Trophoblast cell (in vitro differentiated cells and primary cell): ENCODE measurements around the gene SCAF1.
A peak's percentile ranks its signal among the peaks of the same experiment; 100 is the strongest.

Experiments
- DNase-seq, 2 donors: peaks; one replicate each; pipeline ENCODE4 v3.0.0-alpha.2; 2016
- H2AFZ ChIP-seq: 2 replicates; pipeline ENCODE4 v1.6.1; 2013; ENCODE audit warnings: low read length, moderate library complexity, mild to moderate bottlenecking; ENCODE audit not compliant: insufficient read depth, poor library complexity
- H2AK5ac ChIP-seq: 2 replicates; pipeline ENCODE4 v1.6.1; 2013; ENCODE audit warnings: mild to moderate bottlenecking, low read length
- H2BK120ac ChIP-seq: 2 replicates; pipeline ENCODE4 v1.6.1; 2013; ENCODE audit warnings: low read length, mild to moderate bottlenecking, moderate library complexity; ENCODE audit not compliant: insufficient read depth, poor library complexity
- H2BK12ac ChIP-seq: 2 replicates; pipeline ENCODE4 v1.6.1; 2013; ENCODE audit warnings: mild to moderate bottlenecking, low read length, moderate library complexity
- H2BK5ac ChIP-seq: 2 replicates; pipeline ENCODE4 v1.6.1; 2013; ENCODE audit warnings: low read length, low read depth, moderate library complexity, mild to moderate bottlenecking; ENCODE audit not compliant: poor library complexity
- H3K14ac ChIP-seq: 2 replicates; pipeline ENCODE4 v1.6.1; 2013; ENCODE audit warnings: mild to moderate bottlenecking, low read length
- H3K18ac ChIP-seq: 2 replicates; pipeline ENCODE4 v1.6.1; 2013; ENCODE audit warnings: mild to moderate bottlenecking, low read length
- H3K23ac ChIP-seq: 2 replicates; pipeline ENCODE4 v1.6.1; 2013; ENCODE audit warnings: low read length
- H3K27ac ChIP-seq: 2 replicates; pipeline ENCODE4 v1.5.1; 2013; ENCODE audit warnings: low read depth, mild to moderate bottlenecking, inconsistent platforms, low read length, moderate library complexity
- H3K27me3 ChIP-seq: 2 replicates; pipeline ENCODE4 v1.6.1; 2013; ENCODE audit warnings: inconsistent platforms, mild to moderate bottlenecking, low read length, moderate library complexity; ENCODE audit not compliant: insufficient read depth
- H3K36me3 ChIP-seq, 2 experiments: 1 replicate in 1 of 2; 2 replicates in 1 of 2; pipeline ENCODE4 v1.6.1; 2013; ENCODE audit warnings: low read length in 2 of 2, mild to moderate bottlenecking in 2 of 2, moderate library complexity in 1 of 2; ENCODE audit not compliant: insufficient read depth in 2 of 2, control insufficient read depth in 1 of 2
- H3K4ac ChIP-seq: 2 replicates; pipeline ENCODE4 v1.6.1; 2013; ENCODE audit warnings: low read depth, mild to moderate bottlenecking, low read length, moderate library complexity
- H3K4me1 ChIP-seq, 2 experiments: 1 replicate in 1 of 2; 2 replicates in 1 of 2; pipeline ENCODE4 v1.6.1; 2013; ENCODE audit warnings: low read length in 2 of 2, mild to moderate bottlenecking in 2 of 2, moderate library complexity in 1 of 2; ENCODE audit not compliant: insufficient read depth in 2 of 2, control insufficient read depth in 1 of 2
- H3K4me2 ChIP-seq: 2 replicates; pipeline ENCODE4 v1.6.1; 2013; ENCODE audit warnings: inconsistent platforms, mild to moderate bottlenecking, low read length, moderate library complexity
- H3K4me3 ChIP-seq: 2 replicates; pipeline ENCODE4 v1.5.1; 2013; ENCODE audit warnings: mild to moderate bottlenecking, low read depth, low read length, inconsistent platforms
- H3K79me1 ChIP-seq: one replicate; pipeline ENCODE4 v1.6.1; 2013; ENCODE audit warnings: low read length
- H3K79me2 ChIP-seq: 2 replicates; pipeline ENCODE4 v1.6.1; 2013; ENCODE audit warnings: low read length, mild to moderate bottlenecking; ENCODE audit not compliant: control insufficient read depth, insufficient read depth, poor library complexity
- H3K9ac ChIP-seq: 2 replicates; pipeline ENCODE4 v1.6.1; 2013; ENCODE audit warnings: mild to moderate bottlenecking, low read length
- H3K9me3 ChIP-seq: 2 replicates; pipeline ENCODE4 v1.6.1; 2013; ENCODE audit warnings: low read depth, mild to moderate bottlenecking, control low read depth, inconsistent platforms, low read length; ENCODE audit not compliant: insufficient read depth
- H4K12ac ChIP-seq: 2 replicates; pipeline ENCODE4 v1.6.1; 2013; ENCODE audit warnings: low read depth, mild to moderate bottlenecking, low read length, moderate library complexity
- H4K8ac ChIP-seq: 2 replicates; pipeline ENCODE4 v1.6.1; 2013; ENCODE audit warnings: low read depth, mild to moderate bottlenecking, low read length, moderate library complexity
- H4K91ac ChIP-seq: one replicate; pipeline ENCODE4 v1.6.1; 2013; ENCODE audit warnings: low read depth, mild to moderate bottlenecking, low read length, moderate library complexity
- WGBS: extraction: QIAGEN DNeasy Blood & Tissue Kit; methylation state at CpG from one replicate; pipeline ENCODE4 v1.1.7; 2013; ENCODE audit warnings: missing lambda C conversion rate; ENCODE audit not compliant: insufficient read length, insufficient coverage; ENCODE audit errors: extremely low coverage; 5-methylcytosine and 5-hydroxymethylcytosine counted together

SCAF1 gene

GRCh38 chr19:49669516-49669915 lies 27.5 kb downstream of the SCAF1 start:
- H3K4me3 ChIP-seq, result no peak overlapping the region
- DNase-seq, result no peak
- no peak overlapping the region for H2AK5ac ChIP-seq
- no peak overlapping the region for H4K8ac ChIP-seq
- H3K27ac ChIP-seq, result no peak overlapping the region
- no peak overlapping the region for H3K4me2 ChIP-seq
- H3K23ac ChIP-seq, result no peak overlapping the region
- no CpG with 5 or more reads among the region's 3 CpGs for WGBS
- H3K9ac ChIP-seq, result no peak overlapping the region
- no peak overlapping the region for H3K14ac ChIP-seq
- H4K12ac ChIP-seq, result no peak overlapping the region
- no peak overlapping the region for H3K4ac ChIP-seq
- H3K9me3 ChIP-seq, result no peaks in the 10 kb centered on the region
- no peak overlapping the region for H4K91ac ChIP-seq
- H3K27me3 ChIP-seq, result no peaks in the 10 kb centered on the region
- no peak overlapping the region for H2BK12ac ChIP-seq
- no peak overlapping the region for H2BK5ac ChIP-seq
- peaks cover 18% of the 10 kb centered on the region for H3K79me2 ChIP-seq
- peaks cover 23 to 24% of the 10 kb centered on the region in 2 experiments for H3K36me3 ChIP-seq
- H3K79me1 ChIP-seq, result peaks cover 13% of the 10 kb centered on the region
- H2BK120ac ChIP-seq, result no peak overlapping the region
- no peak overlapping the region for H2AFZ ChIP-seq
- H3K18ac ChIP-seq, result no peak overlapping the region
- peaks cover 5 to 11% of the 10 kb centered on the region in 2 experiments for H3K4me1 ChIP-seq

- WGBS, result no CpG with 5 or more reads among the region's 28 CpGs
- H3K4me2 ChIP-seq, result peak overlapping the region; percentile 35
Measured at GRCh38 chr19:49672131-49672919, 30.3 kb downstream of the SCAF1 start.

GRCh38 chr19:49676136-49676783 lies 34.3 kb downstream of the SCAF1 start:
- peak overlapping the region; percentile 76 for H3K4me2 ChIP-seq
- peak overlapping the region; percentile 89 for H3K18ac ChIP-seq
- H3K4me1 ChIP-seq, result peaks cover 14 to 20% of the 10 kb centered on the region in 2 experiments
- H3K36me3 ChIP-seq, result peaks cover 12 to 15% of the 10 kb centered on the region in 2 experiments
- H3K79me2 ChIP-seq, result peaks cover 28% of the 10 kb centered on the region
- peak overlapping the region; percentile 93 for H2BK120ac ChIP-seq
- peak overlapping the region; percentile 57 for H3K4me3 ChIP-seq
- H3K9ac ChIP-seq, result peak overlapping the region; percentile 97
- H2BK5ac ChIP-seq, result peak overlapping the region; percentile 91
- H4K12ac ChIP-seq, result peak overlapping the region; percentile 99
- H3K4ac ChIP-seq, result peak overlapping the region; percentile 61
- peaks cover 20% of the 10 kb centered on the region for H3K79me1 ChIP-seq
- peak overlapping the region; percentile 95 for H3K27ac ChIP-seq
- WGBS, result no CpG with 5 or more reads among the region's 27 CpGs
- H2AFZ ChIP-seq, result peak overlapping the region; percentile 56
- H2BK12ac ChIP-seq, result peak overlapping the region; percentile 73
- no peak overlapping the region for H3K23ac ChIP-seq
- peak overlapping the region; percentile 88 for H4K91ac ChIP-seq
- no peak overlapping the region for H2AK5ac ChIP-seq
- H3K14ac ChIP-seq, result peak overlapping the region; percentile 93
- H3K27me3 ChIP-seq, result no peaks in the 10 kb centered on the region
- peak overlapping the region; percentile 96 for H4K8ac ChIP-seq
- H3K9me3 ChIP-seq, result no peaks in the 10 kb centered on the region
- DNase-seq, result peak; percentile 90 to 96

More at GRCh38 chr19:49672131-49672919, 30.3 kb downstream of the SCAF1 start:
- peak overlapping the region; percentile 41 for H4K91ac ChIP-seq
- peak overlapping the region; percentile 70 for H4K8ac ChIP-seq
- H3K79me1 ChIP-seq, result peaks cover 10% of the 10 kb centered on the region
- no peak overlapping the region for H2BK12ac ChIP-seq
- no peak overlapping the region for H3K23ac ChIP-seq
- no peaks in the 10 kb centered on the region for H3K9me3 ChIP-seq
- peak overlapping the region; percentile 6 for H3K27ac ChIP-seq
- peaks cover 23 to 24% of the 10 kb centered on the region in 2 experiments for H3K36me3 ChIP-seq
- H2BK5ac ChIP-seq, result no peak overlapping the region
- H2BK120ac ChIP-seq, result no peak overlapping the region
- DNase-seq, result peak; percentile 65 to 83
- H3K9ac ChIP-seq, result no peak overlapping the region
- peak overlapping the region; percentile 7 for H3K14ac ChIP-seq
- peak overlapping the region; percentile 26 for H2AFZ ChIP-seq
- H4K12ac ChIP-seq, result peak overlapping the region; percentile 66
- H2AK5ac ChIP-seq, result no peak overlapping the region
- no peaks in the 10 kb centered on the region for H3K27me3 ChIP-seq
- peaks cover 4% of the 10 kb centered on the region for H3K79me2 ChIP-seq
- peak overlapping the region; percentile 86 for H3K18ac ChIP-seq
- H3K4ac ChIP-seq, result no peak overlapping the region
- H3K4me1 ChIP-seq, result peaks cover 2 to 6% of the 10 kb centered on the region in 2 experiments
- no peak overlapping the region for H3K4me3 ChIP-seq

GRCh38 chr19:49676784-49677230 lies 34.8 kb downstream of the SCAF1 start:
- peaks cover 20% of the 10 kb centered on the region for H3K79me1 ChIP-seq
- no peak overlapping the region for H2AFZ ChIP-seq
- H3K79me2 ChIP-seq, result peaks cover 28% of the 10 kb centered on the region
- no peak overlapping the region for H3K9ac ChIP-seq
- no CpG with 5 or more reads among the region's 34 CpGs for WGBS
- peak overlapping the region; percentile 93 for H3K4me3 ChIP-seq
- no peak overlapping the region for H2BK5ac ChIP-seq
- peak overlapping the region; percentile 98 for H4K8ac ChIP-seq
- H3K9me3 ChIP-seq, result peaks cover 2% of the 10 kb centered on the region
- no peak overlapping the region for H2AK5ac ChIP-seq
- H3K4me2 ChIP-seq, result peak overlapping the region; percentile 95
- no peaks in the 10 kb centered on the region for H3K27me3 ChIP-seq
- H3K36me3 ChIP-seq, result peaks cover 13 to 16% of the 10 kb centered on the region in 2 experiments
- H3K18ac ChIP-seq, result no peak overlapping the region
- no peak overlapping the region for H2BK120ac ChIP-seq
- peaks cover 14 to 17% of the 10 kb centered on the region in 2 experiments for H3K4me1 ChIP-seq
- H3K23ac ChIP-seq, result no peak overlapping the region
- H2BK12ac ChIP-seq, result no peak overlapping the region
- H3K27ac ChIP-seq, result peak overlapping the region; percentile 85
- H3K4ac ChIP-seq, result no peak overlapping the region
- no peak overlapping the region for H4K12ac ChIP-seq
- DNase-seq, result peak; percentile 100
- H4K91ac ChIP-seq, result no peak overlapping the region
- H3K14ac ChIP-seq, result no peak overlapping the region
